ENCODE measurements around the gene FCHO2.
"Not testable (repeated sequence)": the region's sequence is repeated elsewhere in the genome, so short reads cannot be mapped to it uniquely, and the experiment has no call there.

- not testable (repeated sequence) for TF ChIP-seq CTCF (IDR thresholded peaks at IDR 0.05; ENCODE audit: low read length); EZH2 (IDR thresholded peaks at IDR 0.05; ENCODE audit: borderline replicate concordance, low read length)
Observed at GRCh38 chr5:73024946-73025544, 69.2 kb downstream of the FCHO2 start.
